ENCODE results near the gene ADSS2.

The ADSS2 gene

DNA sequence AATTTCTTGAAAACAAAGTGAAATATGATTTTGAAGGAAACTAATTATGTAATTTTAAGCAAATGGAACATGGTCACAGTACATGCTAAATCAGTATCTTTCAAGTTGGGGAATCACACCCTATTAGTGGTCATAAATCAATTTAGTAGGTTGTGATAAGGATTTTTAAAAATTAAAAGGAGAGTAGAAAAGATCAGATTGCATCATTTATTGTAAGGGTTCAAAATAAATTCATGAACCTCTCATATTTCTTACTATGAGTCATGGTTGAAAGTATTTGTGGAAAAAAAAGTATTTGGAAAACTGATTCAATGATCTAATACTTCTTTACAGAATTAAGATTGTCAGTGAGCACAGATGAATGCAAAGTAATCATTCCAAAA lies 14.6 kb downstream of the ADSS2 start:
- DNase-seq (ENCODE audit: low read depth in 1 of 2, low spot score in 1 of 2) = no peak
- Histone ChIP-seq H3K27ac (replicated peaks) (no peak overlapping the region), H3K4me3 (replicated peaks; ENCODE audit: insufficient read depth, low read length) (no peak overlapping the region), H3K27me3 (ENCODE audit: insufficient read depth, poor library complexity, severe bottlenecking) (no peaks in the 10 kb centered on the region)
- TF ChIP-seq, protein P1, sequence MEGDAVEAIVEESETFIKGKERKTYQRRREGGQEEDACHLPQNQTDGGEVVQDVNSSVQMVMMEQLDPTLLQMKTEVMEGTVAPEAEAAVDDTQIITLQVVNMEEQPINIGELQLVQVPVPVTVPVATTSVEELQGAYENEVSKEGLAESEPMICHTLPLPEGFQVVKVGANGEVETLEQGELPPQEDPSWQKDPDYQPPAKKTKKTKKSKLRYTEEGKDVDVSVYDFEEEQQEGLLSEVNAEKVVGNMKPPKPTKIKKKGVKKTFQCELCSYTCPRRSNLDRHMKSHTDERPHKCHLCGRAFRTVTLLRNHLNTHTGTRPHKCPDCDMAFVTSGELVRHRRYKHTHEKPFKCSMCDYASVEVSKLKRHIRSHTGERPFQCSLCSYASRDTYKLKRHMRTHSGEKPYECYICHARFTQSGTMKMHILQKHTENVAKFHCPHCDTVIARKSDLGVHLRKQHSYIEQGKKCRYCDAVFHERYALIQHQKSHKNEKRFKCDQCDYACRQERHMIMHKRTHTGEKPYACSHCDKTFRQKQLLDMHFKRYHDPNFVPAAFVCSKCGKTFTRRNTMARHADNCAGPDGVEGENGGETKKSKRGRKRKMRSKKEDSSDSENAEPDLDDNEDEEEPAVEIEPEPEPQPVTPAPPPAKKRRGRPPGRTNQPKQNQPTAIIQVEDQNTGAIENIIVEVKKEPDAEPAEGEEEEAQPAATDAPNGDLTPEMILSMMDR (IDR thresholded peaks at IDR 0.05; ENCODE audit: insufficient read depth, low read length) = no peak
- TF ChIP-seq SPI1 (IDR thresholded peaks at IDR 0.05; ENCODE audit: borderline replicate concordance, low read depth) (no peak), POLR2AphosphoS5 (IDR thresholded peaks at IDR 0.05; ENCODE audit: low read depth) (no peak), GABPA (IDR thresholded peaks at IDR 0.05; ENCODE audit: low read depth) (no peak)
- TF ChIP-seq, protein P2, sequence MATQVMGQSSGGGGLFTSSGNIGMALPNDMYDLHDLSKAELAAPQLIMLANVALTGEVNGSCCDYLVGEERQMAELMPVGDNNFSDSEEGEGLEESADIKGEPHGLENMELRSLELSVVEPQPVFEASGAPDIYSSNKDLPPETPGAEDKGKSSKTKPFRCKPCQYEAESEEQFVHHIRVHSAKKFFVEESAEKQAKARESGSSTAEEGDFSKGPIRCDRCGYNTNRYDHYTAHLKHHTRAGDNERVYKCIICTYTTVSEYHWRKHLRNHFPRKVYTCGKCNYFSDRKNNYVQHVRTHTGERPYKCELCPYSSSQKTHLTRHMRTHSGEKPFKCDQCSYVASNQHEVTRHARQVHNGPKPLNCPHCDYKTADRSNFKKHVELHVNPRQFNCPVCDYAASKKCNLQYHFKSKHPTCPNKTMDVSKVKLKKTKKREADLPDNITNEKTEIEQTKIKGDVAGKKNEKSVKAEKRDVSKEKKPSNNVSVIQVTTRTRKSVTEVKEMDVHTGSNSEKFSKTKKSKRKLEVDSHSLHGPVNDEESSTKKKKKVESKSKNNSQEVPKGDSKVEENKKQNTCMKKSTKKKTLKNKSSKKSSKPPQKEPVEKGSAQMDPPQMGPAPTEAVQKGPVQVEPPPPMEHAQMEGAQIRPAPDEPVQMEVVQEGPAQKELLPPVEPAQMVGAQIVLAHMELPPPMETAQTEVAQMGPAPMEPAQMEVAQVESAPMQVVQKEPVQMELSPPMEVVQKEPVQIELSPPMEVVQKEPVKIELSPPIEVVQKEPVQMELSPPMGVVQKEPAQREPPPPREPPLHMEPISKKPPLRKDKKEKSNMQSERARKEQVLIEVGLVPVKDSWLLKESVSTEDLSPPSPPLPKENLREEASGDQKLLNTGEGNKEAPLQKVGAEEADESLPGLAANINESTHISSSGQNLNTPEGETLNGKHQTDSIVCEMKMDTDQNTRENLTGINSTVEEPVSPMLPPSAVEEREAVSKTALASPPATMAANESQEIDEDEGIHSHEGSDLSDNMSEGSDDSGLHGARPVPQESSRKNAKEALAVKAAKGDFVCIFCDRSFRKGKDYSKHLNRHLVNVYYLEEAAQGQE (IDR thresholded peaks at IDR 0.05; ENCODE audit: insufficient replicate concordance, low read depth) = no peak

DNA sequence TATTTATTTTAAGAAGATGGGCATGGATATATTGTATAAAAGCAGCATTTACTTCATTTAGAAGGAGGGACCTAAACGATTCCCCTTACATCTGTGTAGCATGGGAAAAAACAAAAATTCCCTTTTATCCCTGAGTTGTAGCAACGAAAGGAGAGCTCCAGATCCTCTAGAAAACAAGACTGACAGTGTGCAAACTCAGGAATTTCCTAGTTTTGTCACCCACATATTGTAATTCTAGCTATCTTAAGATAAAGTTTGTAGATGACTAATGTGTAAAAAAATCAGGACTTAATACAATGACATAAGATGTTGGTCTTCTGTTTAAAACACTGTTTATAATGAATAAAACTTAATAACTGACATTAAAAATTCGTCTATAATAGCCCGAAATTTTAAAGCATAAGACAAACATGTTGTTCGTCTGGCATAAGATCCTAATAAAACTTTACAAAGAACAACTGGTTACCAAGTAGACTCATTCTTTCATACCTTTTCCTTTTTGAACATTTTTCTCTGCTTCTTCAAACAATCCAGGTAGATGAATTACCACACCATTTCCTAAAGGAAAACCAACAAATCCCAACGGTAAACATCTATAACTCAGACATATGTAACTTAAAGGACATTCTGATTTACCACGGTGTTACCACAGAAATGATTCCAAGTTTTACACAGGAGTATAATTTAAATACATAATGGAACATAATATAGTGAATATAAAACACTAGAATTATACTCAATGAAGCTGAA lies 15.2 kb downstream of the ADSS2 start:
- TF ChIP-seq, protein P1 (IDR thresholded peaks at IDR 0.05; ENCODE audit: insufficient read depth, low read length) = no peak
- no peak for TF ChIP-seq POLR2AphosphoS5 (IDR thresholded peaks at IDR 0.05; ENCODE audit: low read depth)
- TF ChIP-seq SPI1 (IDR thresholded peaks at IDR 0.05; ENCODE audit: borderline replicate concordance, low read depth) = no peak
- TF ChIP-seq, protein P2 (IDR thresholded peaks at IDR 0.05; ENCODE audit: insufficient replicate concordance, low read depth) = no peak
- TF ChIP-seq GABPA (IDR thresholded peaks at IDR 0.05; ENCODE audit: low read depth) = no peak
- DNase-seq (ENCODE audit: low read depth in 1 of 2, low spot score in 1 of 2) = no peak
- no peak overlapping the region for H3K4me3 ChIP-seq (replicated peaks; ENCODE audit: insufficient read depth, low read length)
- no peaks in the 10 kb centered on the region for H3K27me3 ChIP-seq (ENCODE audit: insufficient read depth, poor library complexity, severe bottlenecking)
- H3K27ac ChIP-seq (replicated peaks) = no peak overlapping the region

GRCh38 chr1:244435562-244436205 lies 16.0 kb downstream of the ADSS2 start:
- Histone ChIP-seq H3K4me3 (replicated peaks; ENCODE audit: insufficient read depth, low read length) (no peak overlapping the region), H3K27ac (replicated peaks) (no peak overlapping the region), H3K27me3 (ENCODE audit: insufficient read depth, poor library complexity, severe bottlenecking) (no peaks in the 10 kb centered on the region)
- TF ChIP-seq, protein P1 (IDR thresholded peaks at IDR 0.05; ENCODE audit: insufficient read depth, low read length) = no peak
- TF ChIP-seq SPI1 (IDR thresholded peaks at IDR 0.05; ENCODE audit: borderline replicate concordance, low read depth) (no peak), GABPA (IDR thresholded peaks at IDR 0.05; ENCODE audit: low read depth) (no peak)
- DNase-seq (ENCODE audit: low read depth in 1 of 2, low spot score in 1 of 2) = no peak
